Measurements from ENCODE around the gene ITGA1. TPM values are rescaled to one million over a fixed set of nuclear protein-coding genes. Genes with fewer than 3 reads are reported as not detected.

The ITGA1 gene
- total RNA-seq, 1 experiment from 2014 or later, result 27.4 TPM

DNA sequence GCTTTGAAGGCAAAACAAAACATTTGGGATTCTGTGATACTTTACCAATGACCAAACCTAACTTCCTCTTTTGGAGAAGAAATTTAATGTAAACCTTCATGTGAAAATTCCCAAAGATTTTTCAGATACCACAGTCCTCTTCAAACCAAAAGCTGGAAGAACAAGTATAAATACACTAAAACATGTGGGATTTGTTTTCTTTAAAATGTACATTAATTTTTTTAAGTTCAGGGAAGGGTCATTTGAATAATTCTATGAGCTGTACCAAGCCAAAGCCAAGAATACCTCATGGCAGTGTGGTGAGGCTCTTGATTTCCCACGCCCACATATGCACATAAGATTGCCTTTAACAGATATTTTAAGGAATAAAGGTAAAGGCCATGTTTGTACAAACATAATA, 28.4 kb upstream of the ITGA1 start:
- Histone ChIP-seq H3K27ac (no peak overlapping the region), H3K36me3 (no peaks in the 10 kb centered on the region), H3K27me3 (replicated peaks) (no peaks in the 10 kb centered on the region), H3K9me3 (replicated peaks) (no peaks in the 10 kb centered on the region), H3K4me3 (no peak overlapping the region), H3K4me1 (replicated peaks) (no peaks in the 10 kb centered on the region)
- no peak for DNase-seq (ENCODE audit: low read depth in 1 of 2, low spot score in 2 of 2)

DNA sequence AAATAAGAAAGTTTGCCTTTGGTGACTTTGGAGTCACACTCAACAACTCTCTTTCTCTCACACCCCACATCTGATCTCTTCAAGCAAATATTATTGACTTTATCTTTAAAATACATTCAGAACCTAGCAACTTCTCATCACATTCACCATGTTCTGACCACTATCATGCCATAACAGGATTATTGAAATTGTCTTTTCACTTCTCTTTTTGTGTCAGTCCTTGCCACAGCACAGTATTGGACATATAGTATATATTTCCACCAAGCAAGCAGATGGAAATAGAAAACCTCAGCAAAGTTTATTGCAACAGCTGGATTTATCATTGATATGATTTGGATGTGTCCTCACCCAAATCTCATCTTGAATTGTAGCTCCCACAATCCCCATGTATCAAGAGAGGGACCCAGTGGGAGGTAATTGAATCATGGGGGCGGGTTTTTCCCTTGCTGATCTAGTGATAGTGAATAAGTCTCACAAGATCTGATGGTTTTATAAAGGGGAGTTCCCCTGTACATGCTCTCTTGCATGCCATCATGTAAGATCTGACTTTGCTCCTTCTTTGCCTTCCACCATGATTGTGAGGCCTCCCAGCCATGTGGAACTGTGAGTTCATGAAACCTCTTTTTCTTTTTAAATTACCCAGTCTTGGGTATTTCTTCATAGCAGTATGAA, 26.9 kb upstream of the ITGA1 start:
- H3K27ac ChIP-seq, result no peak overlapping the region
- no peaks in the 10 kb centered on the region for H3K4me1 ChIP-seq (replicated peaks)
- no peaks in the 10 kb centered on the region for H3K9me3 ChIP-seq (replicated peaks)
- no peak for DNase-seq (ENCODE audit: low read depth in 1 of 2, low spot score in 2 of 2)
- no peaks in the 10 kb centered on the region for H3K36me3 ChIP-seq
- H3K27me3 ChIP-seq (replicated peaks), result no peaks in the 10 kb centered on the region
- no peak overlapping the region for H3K4me3 ChIP-seq

- Histone ChIP-seq H3K9me3 (replicated peaks) (no peaks in the 10 kb centered on the region), H3K4me1 (replicated peaks) (no peaks in the 10 kb centered on the region), H3K36me3 (no peaks in the 10 kb centered on the region), H3K27ac (no peak overlapping the region), H3K27me3 (replicated peaks) (no peaks in the 10 kb centered on the region), H3K4me3 (no peak overlapping the region)
- no peak for DNase-seq (ENCODE audit: low read depth in 1 of 2, low spot score in 2 of 2)
Measured at GRCh38 chr5:52767217-52767743, 20.4 kb upstream of the ITGA1 start.

GRCh38 chr5:52767766-52768480, 19.8 kb upstream of the ITGA1 start:
- H3K27ac ChIP-seq, result no peak overlapping the region
- H3K27me3 ChIP-seq (replicated peaks), result no peaks in the 10 kb centered on the region
- no peaks in the 10 kb centered on the region for H3K9me3 ChIP-seq (replicated peaks)
- H3K36me3 ChIP-seq, result no peaks in the 10 kb centered on the region
- H3K4me3 ChIP-seq, result no peak overlapping the region
- no peaks in the 10 kb centered on the region for H3K4me1 ChIP-seq (replicated peaks)
- no peak for DNase-seq (ENCODE audit: low read depth in 1 of 2, low spot score in 2 of 2)

DNA sequence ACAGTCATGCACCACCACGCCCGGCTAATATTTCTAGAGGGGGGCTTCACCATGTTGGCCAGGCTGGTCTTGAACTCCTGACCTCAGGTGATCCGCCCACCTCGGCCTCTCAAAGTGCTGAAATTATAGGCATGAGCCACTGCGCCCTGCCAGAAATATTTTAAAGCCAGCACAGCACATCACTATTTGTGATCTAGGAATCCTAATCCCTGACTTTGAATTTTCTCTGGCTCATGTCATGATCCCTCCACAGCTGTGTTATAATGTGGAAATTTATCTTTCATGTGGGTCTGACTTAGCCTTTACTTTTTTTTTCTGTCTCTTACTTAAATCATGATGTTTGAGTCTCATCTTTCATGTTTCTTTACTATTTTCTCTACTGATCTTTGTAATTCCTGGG, 18.7 kb upstream of the ITGA1 start:
- H3K4me1 ChIP-seq (replicated peaks), result no peaks in the 10 kb centered on the region
- no peak for DNase-seq (ENCODE audit: low read depth in 1 of 2, low spot score in 2 of 2)
- no peaks in the 10 kb centered on the region for H3K27me3 ChIP-seq (replicated peaks)
- H3K4me3 ChIP-seq, result no peak overlapping the region
- H3K9me3 ChIP-seq (replicated peaks), result no peaks in the 10 kb centered on the region
- H3K36me3 ChIP-seq, result no peaks in the 10 kb centered on the region
- H3K27ac ChIP-seq, result no peak overlapping the region

- DNase-seq (ENCODE audit: low read depth in 1 of 2, low spot score in 2 of 2), result no peak
- H3K4me1 ChIP-seq (replicated peaks), result no peaks in the 10 kb centered on the region
- no peaks in the 10 kb centered on the region for H3K36me3 ChIP-seq
- no peaks in the 10 kb centered on the region for H3K9me3 ChIP-seq (replicated peaks)
- H3K4me3 ChIP-seq, result no peak overlapping the region
- no peaks in the 10 kb centered on the region for H3K27me3 ChIP-seq (replicated peaks)
- H3K27ac ChIP-seq, result no peak overlapping the region
Measured at GRCh38 chr5:52770287-52770939, 17.3 kb upstream of the ITGA1 start.

GRCh38 chr5:52771343-52772039, 16.2 kb upstream of the ITGA1 start:
- no peaks in the 10 kb centered on the region for H3K4me1 ChIP-seq (replicated peaks)
- H3K27me3 ChIP-seq (replicated peaks), result no peaks in the 10 kb centered on the region
- H3K9me3 ChIP-seq (replicated peaks), result no peaks in the 10 kb centered on the region
- no peak overlapping the region for H3K27ac ChIP-seq
- DNase-seq (ENCODE audit: low read depth in 1 of 2, low spot score in 2 of 2), result no peak
- H3K4me3 ChIP-seq, result no peak overlapping the region
- H3K36me3 ChIP-seq, result no peaks in the 10 kb centered on the region

- H3K27ac ChIP-seq, result no peak overlapping the region
- DNase-seq (ENCODE audit: low read depth in 1 of 2, low spot score in 2 of 2), result no peak
- H3K4me1 ChIP-seq (replicated peaks), result no peaks in the 10 kb centered on the region
- no peaks in the 10 kb centered on the region for H3K27me3 ChIP-seq (replicated peaks)
- H3K36me3 ChIP-seq, result no peaks in the 10 kb centered on the region
- no peak overlapping the region for H3K4me3 ChIP-seq
- H3K9me3 ChIP-seq (replicated peaks), result no peaks in the 10 kb centered on the region
Measured at GRCh38 chr5:52772668-52773067, 15.0 kb upstream of the ITGA1 start.

DNA sequence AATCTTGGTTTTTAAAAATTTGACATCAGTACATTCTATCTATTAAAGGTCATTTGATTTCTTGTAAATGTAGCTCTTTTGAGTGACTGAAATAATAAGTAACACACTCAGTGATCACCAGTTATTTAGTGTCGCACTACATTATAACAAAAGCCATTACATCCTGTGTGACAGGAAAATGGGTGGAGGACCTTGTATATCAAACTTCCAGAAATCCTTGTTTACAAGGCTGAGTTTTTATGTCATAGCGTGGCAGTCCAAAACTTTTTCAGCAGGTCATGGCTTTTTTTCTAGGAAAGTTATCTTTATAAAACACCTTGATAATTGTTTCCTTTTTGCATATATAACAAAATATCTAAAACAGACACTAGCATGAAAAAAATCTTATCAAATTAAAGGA, 14.4 kb upstream of the ITGA1 start:
- no peaks in the 10 kb centered on the region for H3K4me1 ChIP-seq (replicated peaks)
- no peaks in the 10 kb centered on the region for H3K9me3 ChIP-seq (replicated peaks)
- no peak for DNase-seq (ENCODE audit: low read depth in 1 of 2, low spot score in 2 of 2)
- no peaks in the 10 kb centered on the region for H3K36me3 ChIP-seq
- no peak overlapping the region for H3K4me3 ChIP-seq
- no peak overlapping the region for H3K27ac ChIP-seq
- H3K27me3 ChIP-seq (replicated peaks), result no peaks in the 10 kb centered on the region

- no peaks in the 10 kb centered on the region for H3K27me3 ChIP-seq (replicated peaks)
Measured at GRCh38 chr5:52774005-52774410, 13.7 kb upstream of the ITGA1 start.

GRCh38 chr5:52776116-52776515, 11.6 kb upstream of the ITGA1 start:
- Histone ChIP-seq H3K4me3 (no peak overlapping the region), H3K27ac (no peak overlapping the region), H3K27me3 (replicated peaks) (no peaks in the 10 kb centered on the region), H3K4me1 (replicated peaks) (no peaks in the 10 kb centered on the region), H3K36me3 (no peaks in the 10 kb centered on the region), H3K9me3 (replicated peaks) (no peaks in the 10 kb centered on the region)
- DNase-seq (ENCODE audit: low read depth in 1 of 2, low spot score in 2 of 2), result no peak

More at GRCh38 chr5:52774005-52774410, 13.7 kb upstream of the ITGA1 start:
- Histone ChIP-seq H3K4me1 (replicated peaks) (no peaks in the 10 kb centered on the region), H3K27ac (no peak overlapping the region), H3K4me3 (no peak overlapping the region), H3K36me3 (no peaks in the 10 kb centered on the region), H3K9me3 (replicated peaks) (no peaks in the 10 kb centered on the region)
- DNase-seq (ENCODE audit: low read depth in 1 of 2, low spot score in 2 of 2), result no peak

GRCh38 chr5:52777186-52777585, 10.5 kb upstream of the ITGA1 start:
- no peak for DNase-seq (ENCODE audit: low read depth in 1 of 2, low spot score in 2 of 2)
- Histone ChIP-seq H3K4me1 (replicated peaks) (no peaks in the 10 kb centered on the region), H3K27ac (no peak overlapping the region), H3K9me3 (replicated peaks) (no peaks in the 10 kb centered on the region), H3K27me3 (replicated peaks) (no peaks in the 10 kb centered on the region), H3K36me3 (no peaks in the 10 kb centered on the region), H3K4me3 (no peak overlapping the region)

GRCh38 chr5:52778781-52779180, 8.9 kb upstream of the ITGA1 start:
- no peaks in the 10 kb centered on the region for H3K36me3 ChIP-seq
- no peak overlapping the region for H3K27ac ChIP-seq
- H3K9me3 ChIP-seq (replicated peaks), result no peaks in the 10 kb centered on the region
- H3K4me1 ChIP-seq (replicated peaks), result peaks cover 5% of the 10 kb centered on the region; the same call in 1 of the 2 replicates
- no peaks in the 10 kb centered on the region for H3K27me3 ChIP-seq (replicated peaks)
- no peak overlapping the region for H3K4me3 ChIP-seq
- no peak for DNase-seq (ENCODE audit: low read depth in 1 of 2, low spot score in 2 of 2)
